SK-N-SH treated with all-trans-retinoic acid at 6 μM for 48 hours (cell line): ENCODE results near the gene BLTP1.

Experiments used
- ARNTL ChIP-seq: fragments of 450-650 bp; formaldehyde crosslinking; IDR thresholded peaks from 2 replicates; pipeline ENCODE4 v1.5.0; 2020; ENCODE audit warnings: low read depth, mild to moderate bottlenecking, moderate library complexity, borderline replicate concordance
- CREB5 ChIP-seq: fragments of 250-450 bp; sonication (Bioruptor Pico); IDR thresholded peaks from 2 replicates; pipeline ENCODE4 v1.5.1; 2020; ENCODE audit warnings: low read depth, mild to moderate bottlenecking, moderate library complexity
- GLIS3 ChIP-seq: fragments of 250-450 bp; sonication (Bioruptor Pico); IDR thresholded peaks from 2 replicates; pipeline ENCODE4 v1.5.0; 2020; ENCODE audit warnings: mild to moderate bottlenecking, moderate library complexity
- ISL1 ChIP-seq: fragments of 250-450 bp; sonication (Bioruptor Pico); IDR thresholded peaks from 2 replicates; pipeline ENCODE4 v2.1.2; 2022; ENCODE audit warnings: mild to moderate bottlenecking, moderate library complexity
- OSR1 ChIP-seq: fragments of 250-450 bp; sonication (Bioruptor Pico); IDR thresholded peaks from 2 replicates; pipeline ENCODE4 v1.8.0; 2022; ENCODE audit warnings: moderate library complexity, mild to moderate bottlenecking, inconsistent platforms
- PATZ1 ChIP-seq: fragments of 250-450 bp; sonication (Bioruptor Pico); IDR thresholded peaks from 2 replicates; pipeline ENCODE4 v1.8.0; 2020; ENCODE audit warnings: mild to moderate bottlenecking, moderate library complexity, borderline replicate concordance
- POU6F1 ChIP-seq: fragments of 250-450 bp; sonication (Bioruptor Pico); IDR thresholded peaks from 2 replicates; pipeline ENCODE4 v1.8.0; 2021; ENCODE audit warnings: low read depth, mild to moderate bottlenecking, moderate library complexity, borderline replicate concordance
- RARB ChIP-seq: fragments of 250-450 bp; sonication (Bioruptor Pico); IDR thresholded peaks from 2 replicates; pipeline ENCODE4 v1.8.0; 2021; ENCODE audit warnings: mild to moderate bottlenecking, moderate library complexity
- TCF4 ChIP-seq: fragments of 250-450 bp; sonication (Bioruptor Pico); IDR thresholded peaks from 2 replicates; pipeline ENCODE4 v1.8.0; 2021; ENCODE audit warnings: mild to moderate bottlenecking, moderate library complexity, borderline replicate concordance
- ZFP3 ChIP-seq: fragments of 250-450 bp; sonication (Bioruptor Pico); IDR thresholded peaks from 2 replicates; pipeline ENCODE4 v1.5.0; 2020; ENCODE audit warnings: mild to moderate bottlenecking, moderate library complexity
- ZFP30 ChIP-seq: fragments of 450-650 bp; formaldehyde crosslinking; IDR thresholded peaks from 2 replicates; pipeline ENCODE4 v1.5.0; 2022; ENCODE audit warnings: mild to moderate bottlenecking, moderate library complexity

GRCh38 chr4:122170775-122171174, 18.6 kb downstream of the BLTP1 start:
- TF ChIP-seq ISL1 (CRISPR knock-in tag) (no peak), OSR1 (CRISPR knock-in tag) (no peak), PATZ1 (no peak), CREB5 (CRISPR knock-in tag) (no peak), ZFP3 (CRISPR knock-in tag) (no peak), ARNTL (CRISPR knock-in tag) (no peak), TCF4 (CRISPR knock-in tag) (no peak), ZFP30 (CRISPR knock-in tag) (no peak), RARB (CRISPR knock-in tag) (no peak), POU6F1 (CRISPR knock-in tag) (no peak), GLIS3 (CRISPR knock-in tag) (no peak)
